Muscle of leg (tissue), 11 donors: ENCODE results near the gene CLDN9. TPM values are rescaled to one million over a fixed set of nuclear protein-coding genes. Genes with fewer than 3 reads are reported as not detected.
A peak's percentile ranks its signal among the peaks of the same experiment; 100 is the strongest.

Experiments
- DNase-seq: peaks from one replicate; pipeline ENCODE4 v3.0.0; 2013
- H3K27ac ChIP-seq: one replicate; pipeline ENCODE4 v1.5.1; 2013; ENCODE audit warnings: mild to moderate bottlenecking, low read length, control low read depth
- H3K27me3 ChIP-seq: one replicate; pipeline ENCODE4 v1.6.1; 2013; ENCODE audit warnings: low read length; ENCODE audit not compliant: control insufficient read depth, insufficient read depth
- H3K36me3 ChIP-seq: one replicate; pipeline ENCODE4 v1.6.1; 2013; ENCODE audit warnings: low read length; ENCODE audit not compliant: control insufficient read depth, insufficient read depth
- H3K4me1 ChIP-seq: one replicate; pipeline ENCODE4 v1.6.1; 2013; ENCODE audit warnings: low read length; ENCODE audit not compliant: control insufficient read depth, insufficient read depth
- H3K4me3 ChIP-seq: one replicate; pipeline ENCODE4 v1.5.1; 2013; ENCODE audit warnings: low read length, control low read depth
- H3K9me3 ChIP-seq: replicated peaks from 2 replicates; pipeline ENCODE4 v1.6.1; 2013; ENCODE audit warnings: low read depth, low read length; ENCODE audit not compliant: control insufficient read depth
- WGBS: methylation state at CpG from one replicate; pipeline ENCODE4 v1.1.5; 2013; ENCODE audit warnings: missing lambda C conversion rate; ENCODE audit not compliant: insufficient coverage; 5-methylcytosine and 5-hydroxymethylcytosine counted together
- polyA plus RNA-seq, 8 donors: library from polyadenylated mRNA; unstranded; fragments of 120-200 nt; gene quantifications; one replicate each; pipeline versions ENCODE4 v1.2.1 to v1.2.3, GENCODE V29; 2013; ENCODE audit warnings: inconsistent platforms in 1 of 8, low replicate concordance in 1 of 8; ENCODE audit not compliant: insufficient read length in 8 of 8, insufficient read depth in 1 of 8
- total RNA-seq: library from RNA; stranded (reverse); fragments of 120-200 nt; gene quantifications from one replicate; pipeline ENCODE4 v1.2.4, GENCODE V29; 2013

CLDN9 gene
- total and polyA plus RNA-seq, 9 donors, result 0.36 to 3.0 (median 1.4) TPM

DNA sequence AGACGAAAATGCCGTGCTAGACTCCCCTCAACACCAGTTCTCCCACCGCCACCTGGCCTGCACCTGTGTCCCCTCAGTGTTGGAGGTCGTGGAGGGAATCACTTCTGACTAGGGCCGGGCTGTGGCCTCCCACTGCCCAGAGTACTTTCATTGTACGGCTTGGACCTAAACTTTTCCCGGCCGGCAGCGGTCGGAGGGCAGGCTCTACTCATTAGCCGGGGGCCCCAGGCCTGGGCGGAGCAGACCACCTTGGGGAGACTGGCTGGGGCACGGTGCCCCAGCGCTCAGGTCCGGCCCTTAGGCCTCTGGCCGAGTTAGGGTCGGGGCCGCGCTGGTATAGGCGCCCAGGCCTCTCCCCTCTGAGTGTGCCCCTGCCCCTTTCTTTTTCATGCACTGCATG is 4.6 kb downstream of the CLDN9 start:
- Histone ChIP-seq H3K36me3 (peaks cover 3% of the 10 kb centered on the region), H3K4me1 (peaks cover 37% of the 10 kb centered on the region), H3K27me3 (peaks cover 71% of the 10 kb centered on the region), H3K27ac (no peak overlapping the region), H3K9me3 (no peaks in the 10 kb centered on the region), H3K4me3 (no peak overlapping the region)
- WGBS, result 20% methylated on average over 17 of the region's 20 CpGs
- no peak for DNase-seq

DNA sequence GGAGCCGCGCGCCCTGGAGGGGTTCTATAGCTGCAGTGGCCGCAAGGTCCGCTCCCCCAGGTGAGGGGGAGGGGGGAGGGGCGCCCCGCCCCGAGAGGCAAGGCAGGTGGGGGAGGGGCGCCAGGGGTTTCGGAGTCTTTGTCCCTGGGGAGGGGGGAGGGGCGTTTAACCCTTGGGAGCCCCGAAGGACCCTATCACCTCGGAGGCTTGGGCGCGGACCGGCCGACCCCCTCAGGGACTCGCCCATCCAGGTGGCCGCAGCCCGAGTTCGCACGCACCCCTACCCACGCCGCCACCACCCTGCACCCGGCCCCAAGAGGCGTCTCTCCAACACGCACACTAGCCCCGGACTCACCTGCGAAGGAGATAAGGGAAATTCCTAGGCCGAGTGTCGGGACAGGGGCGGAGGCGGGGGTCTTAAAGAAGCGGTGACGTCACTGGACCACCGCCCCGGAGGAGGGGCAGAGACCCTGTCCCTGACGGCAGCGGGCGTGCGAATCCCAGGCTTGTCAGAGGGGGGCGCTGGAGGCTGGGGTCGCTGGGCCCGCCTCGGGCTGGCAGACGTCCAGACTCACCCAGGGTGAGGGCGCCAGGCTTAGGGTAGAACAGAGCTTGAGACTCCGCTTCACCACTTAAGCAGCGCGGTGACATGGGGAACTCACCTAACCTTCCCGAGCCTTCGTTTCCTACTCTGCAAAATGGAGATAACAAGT is 5.2 kb downstream of the CLDN9 start, which contains the start of gene CLDN6:
Gene CLDN6 (minus strand): TSS at position 390 of the 713 bp plus-strand sequence. CDS start 2,162 bp downstream, outside the sequence.
- peaks cover 41% of the 10 kb centered on the region for H3K4me1 ChIP-seq
- peaks cover 65% of the 10 kb centered on the region for H3K27me3 ChIP-seq
- 3% methylated on average over 34 of the region's 52 CpGs for WGBS
- peaks cover 3% of the 10 kb centered on the region for H3K36me3 ChIP-seq
- no peak within 1 kb of the TSS for H3K27ac ChIP-seq
- no peaks in the 10 kb centered on the region for H3K9me3 ChIP-seq
- H3K4me3 ChIP-seq, result no peak within 1 kb of the TSS
- no peak for DNase-seq

DNA sequence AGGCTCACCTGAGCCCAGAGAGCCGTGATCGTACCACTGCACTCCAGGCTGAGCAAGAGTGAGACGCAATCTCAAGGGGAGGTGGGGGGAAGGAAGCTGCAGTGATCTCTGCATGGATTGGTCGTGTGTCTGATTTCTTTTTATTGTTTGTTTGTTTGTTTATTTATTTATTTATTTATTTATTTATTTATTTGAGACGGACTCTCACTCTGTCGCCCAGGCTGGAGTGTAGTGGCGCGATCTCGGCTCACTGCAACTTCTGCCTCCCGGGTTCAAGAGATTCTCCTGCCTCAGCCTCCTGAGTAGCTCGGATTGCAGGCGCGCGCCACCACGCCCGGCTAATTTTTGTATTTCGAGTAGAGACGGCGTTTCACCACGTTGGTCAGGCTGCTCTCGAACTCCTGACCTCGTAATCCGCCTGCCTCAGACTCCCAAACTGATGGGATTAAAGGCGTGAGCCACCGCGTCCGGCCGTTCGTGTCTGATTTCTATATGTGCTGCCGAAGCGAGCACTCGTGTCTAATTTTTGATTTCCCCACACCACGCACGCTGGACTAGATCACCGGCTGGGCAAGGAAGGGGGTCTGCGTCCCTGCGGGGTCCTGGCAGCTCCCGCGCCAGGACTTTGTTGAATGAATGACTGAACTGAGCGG is 7.0 kb downstream of the CLDN9 start:
- DNase-seq, result no peak
- Histone ChIP-seq H3K4me1 (peaks cover 52% of the 10 kb centered on the region), H3K27ac (peak overlapping the region; percentile 29), H3K27me3 (peaks cover 47% of the 10 kb centered on the region), H3K9me3 (no peaks in the 10 kb centered on the region), H3K4me3 (peak overlapping the region; percentile 65), H3K36me3 (peaks cover 3% of the 10 kb centered on the region)
- WGBS, result 26% methylated on average over 35 of the region's 40 CpGs

DNA sequence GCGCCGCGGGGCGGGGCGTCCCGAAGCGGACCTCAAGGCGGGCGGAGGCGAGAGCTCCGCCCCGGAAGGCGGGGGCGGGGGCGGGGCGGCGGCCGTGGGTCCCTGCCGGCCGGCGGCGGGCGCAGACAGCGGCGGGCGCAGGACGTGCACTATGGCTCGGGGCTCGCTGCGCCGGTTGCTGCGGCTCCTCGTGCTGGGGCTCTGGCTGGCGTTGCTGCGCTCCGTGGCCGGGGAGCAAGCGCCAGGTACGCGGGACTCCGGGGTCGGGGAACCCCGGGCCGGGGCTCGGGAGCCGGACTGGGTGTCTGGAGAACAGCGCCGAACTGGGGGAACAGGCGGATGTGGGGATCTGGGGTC is 7.5 kb downstream of the CLDN9 start, which contains the start of gene TNFRSF12A:
Gene TNFRSF12A (plus strand): TSS at position 122 of the 357 bp plus-strand sequence. CDS start 30 bp downstream, at position 152.
- WGBS, result under 1% methylated on average over 45 of the region's 49 CpGs
- Histone ChIP-seq H3K9me3 (no peaks in the 10 kb centered on the region), H3K36me3 (peaks cover 4% of the 10 kb centered on the region), H3K4me3 (peak within 1 kb of the TSS; percentile 65), H3K27me3 (peaks cover 42% of the 10 kb centered on the region), H3K27ac (peak within 1 kb of the TSS; percentile 98), H3K4me1 (peaks cover 52% of the 10 kb centered on the region)
- peak; percentile 88 for DNase-seq

DNA sequence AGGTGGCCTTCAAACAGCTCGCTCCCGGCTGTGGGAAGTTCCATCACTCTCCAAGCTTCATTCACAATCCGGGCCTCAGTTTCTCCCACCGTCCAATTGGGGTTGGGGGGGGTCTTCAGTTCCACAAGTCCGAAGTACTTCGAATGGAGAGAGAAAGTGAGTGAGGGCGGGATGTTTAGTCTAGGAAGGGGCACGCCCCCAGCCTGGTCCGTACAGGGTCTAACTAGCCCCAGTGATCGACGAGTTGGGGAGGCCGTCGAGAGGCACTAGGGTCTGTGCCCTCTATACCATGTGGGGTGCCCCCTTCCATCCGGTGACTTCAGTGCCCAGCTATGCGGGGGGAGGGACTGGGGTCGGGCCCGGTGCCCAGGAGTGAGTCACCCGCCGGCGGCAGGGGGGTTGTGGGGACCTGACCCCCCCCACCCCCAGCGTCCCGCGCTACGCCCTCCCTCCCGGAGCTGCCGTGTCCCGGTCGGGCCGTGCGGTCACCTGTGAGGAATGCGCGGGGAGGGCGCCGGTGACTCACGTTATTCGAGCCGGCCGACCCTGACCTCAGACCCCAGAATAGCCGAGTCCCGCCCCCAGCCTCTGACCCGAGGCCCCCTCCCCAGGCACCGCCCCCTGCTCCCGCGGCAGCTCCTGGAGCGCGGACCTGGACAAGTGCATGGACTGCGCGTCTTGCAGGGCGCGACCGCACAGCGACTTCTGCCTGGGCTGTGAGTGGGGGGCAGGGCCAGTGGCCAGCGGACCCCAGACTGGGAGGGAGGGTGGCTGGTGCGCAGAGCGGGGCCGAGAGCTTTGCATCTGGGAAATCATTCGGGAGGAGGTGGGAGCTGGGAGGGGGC is 8.1 kb downstream of the CLDN9 start:
- Histone ChIP-seq H3K4me3 (peak overlapping the region; percentile 65), H3K27ac (peak overlapping the region; percentile 98), H3K4me1 (peaks cover 52% of the 10 kb centered on the region), H3K36me3 (peaks cover 10% of the 10 kb centered on the region), H3K27me3 (peaks cover 36% of the 10 kb centered on the region), H3K9me3 (no peaks in the 10 kb centered on the region)
- WGBS, result under 1% methylated on average over 40 of the region's 57 CpGs
- peak; percentile 76 for DNase-seq

DNA sequence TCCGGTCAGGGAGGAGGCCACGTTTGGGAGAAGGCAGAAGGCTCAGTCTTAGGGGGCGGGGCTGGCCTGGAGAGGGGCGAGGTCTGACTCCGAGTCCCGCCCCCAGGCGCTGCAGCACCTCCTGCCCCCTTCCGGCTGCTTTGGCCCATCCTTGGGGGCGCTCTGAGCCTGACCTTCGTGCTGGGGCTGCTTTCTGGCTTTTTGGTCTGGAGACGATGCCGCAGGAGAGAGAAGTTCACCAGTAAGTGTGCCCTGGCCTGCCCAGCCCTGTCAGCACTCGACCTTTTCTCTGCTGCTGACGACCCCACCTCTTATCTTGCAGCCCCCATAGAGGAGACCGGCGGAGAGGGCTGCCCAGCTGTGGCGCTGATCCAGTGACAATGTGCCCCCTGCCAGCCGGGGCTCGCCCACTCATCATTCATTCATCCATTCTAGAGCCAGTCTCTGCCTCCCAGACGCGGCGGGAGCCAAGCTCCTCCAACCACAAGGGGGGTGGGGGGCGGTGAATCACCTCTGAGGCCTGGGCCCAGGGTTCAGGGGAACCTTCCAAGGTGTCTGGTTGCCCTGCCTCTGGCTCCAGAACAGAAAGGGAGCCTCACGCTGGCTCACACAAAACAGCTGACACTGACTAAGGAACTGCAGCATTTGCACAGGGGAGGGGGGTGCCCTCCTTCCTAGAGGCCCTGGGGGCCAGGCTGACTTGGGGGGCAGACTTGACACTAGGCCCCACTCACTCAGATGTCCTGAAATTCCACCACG is 8.9 kb downstream of the CLDN9 start:
- H3K4me3 ChIP-seq, result peak overlapping the region; percentile 65

DNA sequence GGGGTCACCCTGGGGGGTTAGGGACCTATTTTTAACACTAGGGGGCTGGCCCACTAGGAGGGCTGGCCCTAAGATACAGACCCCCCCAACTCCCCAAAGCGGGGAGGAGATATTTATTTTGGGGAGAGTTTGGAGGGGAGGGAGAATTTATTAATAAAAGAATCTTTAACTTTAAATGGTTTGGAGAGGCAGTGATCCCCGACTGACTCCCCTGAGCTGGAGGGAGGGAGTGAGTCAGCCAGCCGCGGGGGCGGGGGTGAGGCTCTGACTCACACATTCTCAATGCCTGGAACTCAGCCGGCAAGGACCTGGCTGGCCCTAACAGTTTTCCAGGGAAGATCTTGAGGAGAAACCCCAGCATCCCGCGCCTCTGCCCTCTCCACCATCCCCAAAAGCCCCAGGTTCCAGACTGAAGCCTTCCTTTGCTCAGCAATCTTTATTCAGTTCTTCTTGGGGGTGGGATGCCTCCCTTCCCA is 9.5 kb downstream of the CLDN9 start:
- no peaks in the 10 kb centered on the region for H3K9me3 ChIP-seq
- peaks cover 26% of the 10 kb centered on the region for H3K27me3 ChIP-seq
- peak overlapping the region; percentile 65 for H3K4me3 ChIP-seq
- 8% methylated on average over 5 of the region's 8 CpGs for WGBS
- peak; percentile 97 for DNase-seq
- peak overlapping the region; percentile 98 for H3K27ac ChIP-seq
- H3K36me3 ChIP-seq, result peaks cover 24% of the 10 kb centered on the region
- peaks cover 54% of the 10 kb centered on the region for H3K4me1 ChIP-seq

More for the DNA sequence above, 8.9 kb downstream of the CLDN9 start:
- Histone ChIP-seq H3K9me3 (no peaks in the 10 kb centered on the region), H3K36me3 (peaks cover 18% of the 10 kb centered on the region), H3K27me3 (peaks cover 30% of the 10 kb centered on the region), H3K4me1 (peaks cover 52% of the 10 kb centered on the region), H3K27ac (peak overlapping the region; percentile 98)
- WGBS, result 3% methylated on average over 16 of the region's 25 CpGs
- peak; percentile 88 for DNase-seq

DNA sequence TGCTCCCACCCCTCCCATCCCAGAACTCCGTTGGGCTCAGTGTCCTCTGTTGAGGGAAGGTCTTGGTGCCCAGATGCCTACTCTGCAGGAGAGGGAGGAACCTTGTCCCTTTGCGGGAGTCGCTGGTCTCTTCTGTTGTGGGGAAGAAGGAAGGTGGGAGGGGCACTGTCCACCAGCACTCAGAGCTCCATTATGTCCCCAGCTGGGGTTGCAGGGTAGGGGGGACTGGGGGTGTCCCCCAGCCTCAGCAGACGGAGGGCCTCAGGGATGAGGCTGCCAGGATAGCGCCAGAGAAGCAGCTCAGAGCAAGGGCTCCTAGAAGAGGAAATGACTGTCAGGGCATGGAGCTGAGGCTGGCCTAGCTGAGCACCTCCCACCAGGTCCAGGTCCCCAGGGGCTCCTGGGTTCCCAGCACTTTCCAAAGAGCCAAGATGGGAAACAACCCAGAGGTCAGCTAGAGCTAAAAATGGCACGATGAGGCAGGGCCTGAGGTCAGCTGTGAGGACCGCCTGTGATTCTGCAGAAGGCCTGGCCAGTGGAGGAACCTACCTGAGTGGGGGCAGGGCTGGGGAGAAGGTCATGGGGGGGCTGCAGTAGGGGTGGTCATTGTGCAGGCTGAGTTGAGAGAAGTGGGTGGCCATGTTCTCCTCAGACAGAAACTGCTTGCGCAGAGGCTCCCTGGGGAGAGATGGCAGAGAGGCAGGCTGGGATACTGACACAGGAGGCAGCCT is 10.1 kb downstream of the CLDN9 start:
- Histone ChIP-seq H3K9me3 (no peaks in the 10 kb centered on the region), H3K27me3 (peaks cover 19% of the 10 kb centered on the region), H3K4me1 (peaks cover 57% of the 10 kb centered on the region), H3K36me3 (peaks cover 26% of the 10 kb centered on the region), H3K27ac (peak overlapping the region; percentile 98), H3K4me3 (peak overlapping the region; percentile 65)
- DNase-seq, result peak; percentile 68
- WGBS, result 24% methylated on average over 6 of the region's 8 CpGs

DNA sequence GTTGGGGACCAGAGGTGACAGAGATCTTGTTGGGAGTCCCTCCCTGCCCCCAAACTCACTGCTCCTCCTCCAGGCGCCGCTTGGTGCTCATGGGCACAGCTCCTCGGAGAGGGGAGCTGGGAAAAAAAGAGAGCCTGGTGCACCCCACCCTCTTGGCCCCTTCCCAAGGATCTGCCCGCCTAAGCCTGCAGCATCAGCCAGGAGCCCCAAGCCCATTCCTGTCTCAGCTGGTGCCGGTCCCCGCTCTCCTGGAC is 10.6 kb downstream of the CLDN9 start:
- Histone ChIP-seq H3K4me3 (peak overlapping the region; percentile 65), H3K27me3 (peaks cover 15% of the 10 kb centered on the region), H3K4me1 (peaks cover 56% of the 10 kb centered on the region), H3K27ac (peak overlapping the region; percentile 98), H3K9me3 (no peaks in the 10 kb centered on the region), H3K36me3 (peaks cover 26% of the 10 kb centered on the region)
- DNase-seq, result peak; percentile 74
- WGBS, result 18% methylated on average over 3 of the region's 6 CpGs
